HG03469 (cell line): ENCODE data around the gene TFR2.
"Not testable (repeated sequence)": the region's sequence is repeated elsewhere in the genome, so short reads cannot be mapped to it uniquely, and the experiment has no call there.

Experiments
- ATAC-seq: cut with Tn5 transposase; IDR thresholded peaks from one replicate; pipeline ENCODE4 v1.9.1; 2021; ENCODE audit warnings: mild to moderate bottlenecking, moderate library complexity, moderate number of reproducible peaks; ENCODE audit not compliant: unreplicated experiment

TFR2 gene

DNA sequence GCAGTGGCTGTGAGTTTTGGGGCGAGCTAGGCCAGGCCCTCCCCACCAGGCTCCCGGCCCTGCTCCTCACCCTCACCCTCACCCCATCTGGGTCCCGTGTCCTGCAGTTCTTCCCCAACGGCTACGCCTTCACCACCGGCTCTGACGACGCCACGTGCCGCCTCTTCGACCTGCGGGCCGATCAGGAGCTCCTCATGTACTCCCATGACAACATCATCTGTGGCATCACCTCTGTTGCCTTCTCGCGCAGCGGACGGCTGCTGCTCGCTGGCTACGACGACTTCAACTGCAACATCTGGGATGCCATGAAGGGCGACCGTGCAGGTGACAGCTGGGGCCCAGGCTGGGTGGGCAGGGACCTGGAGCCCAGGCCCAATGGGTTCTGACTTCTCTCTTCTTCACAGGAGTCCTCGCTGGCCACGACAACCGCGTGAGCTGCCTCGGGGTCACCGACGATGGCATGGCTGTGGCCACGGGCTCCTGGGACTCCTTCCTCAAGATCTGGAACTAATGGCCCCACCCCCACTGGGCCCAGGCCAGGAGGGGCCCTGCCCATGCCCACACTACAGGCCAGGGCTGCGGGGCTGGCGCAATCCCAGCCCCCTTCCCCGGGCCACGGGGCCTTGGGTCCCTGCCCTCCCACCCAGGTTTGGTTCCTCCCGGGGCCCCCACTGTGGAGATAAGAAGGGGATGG is 37.1 kb upstream of the TFR2 start:
- no peak for ATAC-seq

DNA sequence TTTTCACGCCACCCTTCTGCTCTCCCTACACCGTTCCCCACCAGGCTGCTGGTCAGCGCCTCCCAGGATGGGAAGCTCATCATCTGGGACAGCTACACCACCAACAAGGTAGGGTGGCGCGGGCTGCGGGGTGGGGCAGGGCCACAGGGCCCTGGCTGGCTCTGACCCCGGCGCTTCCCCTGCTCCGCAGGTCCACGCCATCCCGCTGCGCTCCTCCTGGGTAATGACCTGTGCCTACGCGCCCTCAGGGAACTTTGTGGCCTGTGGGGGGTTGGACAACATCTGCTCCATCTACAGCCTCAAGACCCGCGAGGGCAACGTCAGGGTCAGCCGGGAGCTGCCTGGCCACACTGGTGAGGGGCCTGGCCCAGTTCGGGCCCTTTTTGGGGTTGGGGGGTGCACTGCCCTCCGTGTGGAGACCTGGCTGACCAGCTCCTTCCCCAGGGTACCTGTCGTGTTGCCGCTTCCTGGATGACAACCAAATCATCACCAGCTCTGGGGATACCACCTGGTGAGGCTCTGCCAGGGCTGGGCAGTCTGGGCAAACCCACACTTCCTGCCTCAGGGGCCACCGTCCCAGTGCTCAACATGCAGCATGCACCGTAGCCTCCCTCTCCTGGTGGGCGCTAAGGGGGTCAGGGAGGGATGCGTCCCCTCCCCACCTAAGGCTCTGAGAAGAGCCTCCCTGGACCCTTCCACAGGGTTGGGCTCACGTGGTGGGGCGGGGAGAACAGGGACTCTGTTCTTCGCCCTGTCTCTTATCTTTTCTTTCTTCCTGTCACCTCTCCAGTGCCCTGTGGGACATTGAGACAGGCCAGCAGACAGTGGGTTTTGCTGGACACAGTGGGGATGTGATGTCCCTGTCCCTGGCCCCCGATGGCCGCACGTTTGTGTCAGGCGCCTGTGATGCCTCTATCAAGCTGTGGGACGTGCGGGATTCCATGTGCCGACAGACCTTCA is 36.2 kb upstream of the TFR2 start:
- no peak for ATAC-seq

DNA sequence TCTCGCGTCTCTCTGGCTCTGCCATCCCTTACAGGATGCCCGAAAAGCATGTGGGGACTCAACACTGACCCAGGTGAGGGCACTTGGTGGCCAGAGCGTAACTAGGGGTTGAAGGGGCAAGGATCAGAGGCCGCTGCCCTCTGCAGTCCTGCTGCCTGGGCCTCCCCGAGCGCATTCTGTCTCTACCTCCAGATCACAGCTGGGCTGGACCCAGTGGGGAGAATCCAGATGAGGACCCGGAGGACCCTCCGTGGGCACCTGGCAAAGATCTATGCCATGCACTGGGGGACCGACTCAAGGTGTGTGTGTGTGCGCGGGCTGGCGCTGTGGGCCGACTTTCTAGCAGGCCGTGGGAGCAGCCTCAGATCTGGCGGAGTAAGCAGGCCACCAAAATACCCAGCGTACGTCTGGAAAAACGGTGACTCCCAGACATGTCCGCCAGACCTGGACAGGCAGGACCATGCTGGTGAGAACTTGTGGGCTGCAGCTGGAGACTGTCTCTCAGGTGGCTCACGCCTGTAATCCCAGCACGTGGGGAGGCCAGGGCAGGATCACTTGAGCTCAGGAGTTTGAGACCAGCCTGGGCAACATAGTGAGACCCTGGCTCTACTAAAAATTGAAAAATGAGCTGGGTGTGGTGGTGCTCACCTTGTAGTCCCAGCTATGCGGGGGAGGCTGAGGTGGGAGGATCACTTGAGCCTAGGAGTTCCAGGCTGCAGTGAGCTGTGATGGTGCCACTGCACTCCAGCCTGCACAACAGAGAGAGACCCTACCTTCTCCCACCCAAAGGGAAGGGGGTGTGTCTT is 35.4 kb upstream of the TFR2 start:
- ATAC-seq, result no peak

DNA sequence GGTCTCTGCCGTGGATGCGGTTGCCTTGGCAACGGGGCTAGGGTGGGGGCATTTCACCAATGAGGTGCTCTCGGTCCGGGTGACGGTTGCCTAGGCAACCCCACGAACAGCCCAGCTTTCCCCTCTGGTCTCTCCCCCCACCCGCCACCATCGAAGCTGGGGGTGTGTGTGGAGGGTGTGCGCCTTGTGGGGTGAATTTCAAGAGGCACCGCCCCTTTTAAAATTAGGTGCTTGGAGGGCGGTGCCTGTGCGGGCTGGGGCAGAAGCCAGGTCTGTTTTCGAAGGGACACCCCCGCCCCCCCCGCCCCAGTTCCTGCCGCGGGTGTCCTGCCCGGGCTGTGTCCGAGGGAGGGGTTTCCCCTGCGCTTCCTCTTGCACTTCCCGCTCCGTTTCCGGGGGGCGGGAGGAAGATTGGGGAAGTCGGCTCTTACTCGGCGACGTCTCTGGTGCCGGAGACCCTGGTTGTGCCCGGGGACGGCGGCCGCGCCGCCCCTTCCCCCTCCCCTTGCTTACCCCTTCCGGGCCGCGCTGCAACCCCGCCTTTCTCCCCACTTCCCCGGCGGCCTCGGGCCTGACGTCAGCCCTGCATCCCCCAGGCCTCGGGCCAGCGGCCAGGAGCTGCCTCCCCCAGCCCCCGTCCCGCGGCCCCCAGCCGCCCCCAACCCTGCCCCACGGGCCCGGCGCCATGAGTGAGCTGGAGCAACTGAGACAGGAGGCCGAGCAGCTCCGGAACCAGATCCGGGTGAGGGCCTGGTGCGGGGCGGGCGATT is 34.4 kb upstream of the TFR2 start:
- ATAC-seq, result no peak

DNA sequence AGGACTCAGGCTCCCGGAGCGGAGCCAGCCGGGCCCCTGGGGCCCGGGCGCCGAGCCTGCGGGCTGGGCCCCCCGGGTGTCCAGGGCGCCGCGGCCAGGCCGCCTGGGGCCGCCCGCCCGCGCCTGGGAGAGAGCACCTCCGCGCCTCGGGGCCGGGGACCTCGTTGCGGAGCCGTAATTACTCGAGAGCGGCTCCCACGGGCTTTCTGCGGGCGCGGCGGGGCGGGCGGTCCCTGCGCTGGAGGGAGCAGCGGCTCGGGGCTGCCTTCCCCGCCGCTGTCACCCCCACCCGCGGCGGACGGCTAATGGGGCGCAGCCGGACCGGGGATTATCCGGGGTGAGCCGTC is 33.7 kb upstream of the TFR2 start:
- no peak for ATAC-seq

DNA sequence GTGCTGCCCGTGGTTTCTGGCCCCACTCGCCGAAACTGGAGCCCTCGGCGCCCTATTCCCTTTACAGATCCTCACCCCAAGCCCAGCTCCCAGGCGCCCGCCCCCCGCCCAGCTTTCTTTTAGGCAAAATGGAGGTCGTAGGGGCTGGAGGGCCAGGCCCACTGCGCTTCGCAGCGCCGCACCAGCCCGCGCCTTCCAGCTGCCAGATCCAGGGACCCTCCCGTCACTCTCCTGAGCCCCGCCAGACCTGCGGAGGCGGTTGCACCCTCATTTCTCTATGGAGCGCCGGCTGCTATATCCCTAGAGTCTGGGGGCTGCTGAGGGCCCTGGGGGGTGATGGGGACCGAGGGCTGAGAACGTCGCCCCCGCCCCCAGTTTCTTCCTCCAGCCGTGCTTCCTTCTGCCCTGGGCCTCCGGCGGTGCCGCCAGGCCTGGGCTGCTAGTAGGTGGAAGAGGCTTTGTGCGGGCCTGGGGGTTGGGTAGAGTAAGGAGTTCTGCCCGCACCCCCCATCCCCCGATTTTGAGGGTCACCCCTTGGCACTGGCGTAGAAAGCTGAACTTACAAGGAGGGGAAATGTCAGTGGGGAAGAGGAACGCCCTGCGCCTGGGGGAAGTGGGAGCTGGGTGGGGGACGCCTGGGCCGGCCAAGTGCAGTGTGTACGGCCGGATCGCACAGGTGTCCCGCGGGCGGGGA is 33.2 kb upstream of the TFR2 start:
- no peak for ATAC-seq

DNA sequence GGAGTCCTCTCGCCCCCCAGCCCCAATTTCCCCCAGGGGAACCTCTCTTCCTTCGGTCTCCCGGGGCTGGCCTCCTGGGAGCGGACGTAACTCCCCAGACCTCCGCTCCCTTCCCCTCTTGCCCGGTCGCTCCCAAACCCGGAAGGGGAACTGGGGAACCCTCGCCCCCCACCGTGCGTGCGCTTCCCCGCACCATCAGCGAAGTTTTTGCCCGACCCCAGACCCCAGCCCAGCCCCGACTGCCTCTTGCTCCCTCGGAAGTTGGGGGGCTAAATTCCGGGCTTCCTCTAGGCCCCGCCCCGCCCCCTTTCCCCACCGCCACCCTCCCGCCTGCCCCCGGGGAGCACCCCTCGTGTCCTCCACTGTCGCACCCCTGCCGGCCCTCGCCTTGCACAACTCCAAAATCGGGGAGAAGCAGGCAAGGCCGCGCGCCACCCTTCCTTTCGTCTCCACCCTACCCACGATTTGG is 32.6 kb upstream of the TFR2 start:
- no peak for ATAC-seq

DNA sequence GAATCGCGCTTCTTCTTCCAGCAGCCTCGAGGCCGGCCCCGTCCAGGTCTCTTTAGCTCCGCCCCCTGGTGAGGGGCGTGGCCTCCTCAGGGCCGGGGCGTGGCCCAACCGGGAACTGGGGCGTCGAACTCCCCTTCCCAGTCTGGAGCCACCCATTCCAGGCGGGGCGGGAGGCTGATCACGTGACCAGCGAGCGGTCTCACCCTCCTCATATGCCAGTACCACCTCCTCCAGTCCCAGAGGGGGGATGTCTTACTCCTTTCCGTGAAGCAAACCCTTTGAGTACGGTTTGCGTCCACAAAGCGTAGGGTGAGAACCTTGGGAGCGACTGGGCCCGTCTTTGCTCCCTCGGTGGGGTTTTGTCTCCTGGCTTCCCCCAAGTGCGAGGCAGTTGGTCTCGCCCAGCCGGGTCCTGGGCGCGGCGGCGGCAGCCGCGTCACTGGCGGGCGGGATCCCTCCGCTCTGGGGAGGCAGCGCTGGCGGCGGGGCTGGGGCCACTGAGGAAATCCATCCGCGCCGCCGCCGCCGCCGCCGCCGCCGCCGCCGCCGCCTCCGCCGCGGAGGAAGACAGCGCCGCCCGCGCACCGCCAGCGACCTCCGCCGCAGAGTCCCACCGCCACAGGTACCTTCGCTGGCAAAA is 32.1 kb upstream of the TFR2 start, which contains the start of gene GNB2:
GNB2 (plus strand) TSS at position 439 of the 640 bp plus-strand sequence. CDS start 2,526 bp downstream, outside the sequence.
- peak; percentile 36 for ATAC-seq

DNA sequence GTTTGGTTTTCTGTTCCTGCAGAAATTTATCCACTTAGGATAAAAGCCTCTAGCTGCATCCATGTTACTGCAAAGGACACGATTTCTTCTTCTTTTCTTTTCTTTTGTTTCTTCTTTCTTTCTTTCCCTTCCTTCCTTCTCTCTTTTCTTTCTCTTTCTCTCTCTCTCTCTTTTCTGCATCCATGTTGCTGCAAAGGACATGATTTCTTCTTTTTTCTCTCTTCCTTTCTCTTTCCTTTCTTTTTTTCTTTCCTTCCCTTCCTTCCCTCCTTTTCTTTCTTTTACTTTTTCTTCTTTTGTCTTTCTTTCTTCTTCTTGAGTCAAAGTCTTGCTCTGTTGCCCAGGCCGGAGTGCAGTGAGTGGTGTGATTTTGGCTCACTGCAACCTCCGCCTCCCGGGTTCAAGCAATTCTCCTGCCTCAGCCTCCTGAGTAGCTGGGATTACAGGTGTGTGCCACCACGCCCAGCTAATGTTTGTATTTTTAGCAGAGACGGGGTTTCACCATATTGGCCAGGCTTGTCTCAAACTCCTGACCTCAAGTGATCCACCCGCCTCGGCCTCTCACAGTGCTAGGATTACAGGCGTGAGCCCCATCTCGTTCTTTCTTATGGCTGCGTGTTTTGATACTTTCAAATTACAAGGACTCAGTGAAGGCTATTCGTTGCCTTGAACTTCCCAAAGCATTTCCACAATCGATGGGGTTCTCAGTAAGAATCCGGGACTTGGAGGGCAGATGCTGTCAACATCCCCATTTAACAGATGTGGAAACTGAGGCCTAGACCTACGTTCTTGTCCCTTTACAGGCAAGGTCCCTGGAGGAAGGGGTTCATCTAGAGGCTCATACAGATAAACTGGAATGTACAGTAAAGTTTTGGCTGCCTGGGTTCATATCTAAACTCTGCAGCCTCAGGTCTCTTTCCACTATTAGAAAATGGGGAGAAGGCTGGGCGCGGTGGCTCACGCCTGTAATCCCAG is 30.3 kb upstream of the TFR2 start:
- no peak for ATAC-seq

DNA sequence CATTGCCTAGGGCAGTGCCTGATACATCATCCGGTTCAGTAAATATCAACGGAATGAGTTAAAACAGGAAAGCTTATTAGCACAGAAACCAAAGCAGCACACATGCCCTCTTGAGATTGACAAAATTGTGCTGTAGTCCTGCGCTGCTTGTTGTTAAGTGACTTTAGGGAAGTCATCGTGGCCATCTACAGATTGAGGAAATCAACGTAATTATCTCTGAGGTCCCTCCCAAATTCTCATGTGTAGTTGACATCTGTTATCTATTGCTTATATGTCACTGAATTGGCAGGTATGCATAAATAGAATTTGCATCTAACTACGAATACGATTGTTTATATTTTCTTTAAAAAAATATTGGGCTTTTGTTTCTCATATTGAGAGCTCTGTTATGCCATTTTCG is 28.7 kb upstream of the TFR2 start:
- no peak for ATAC-seq

DNA sequence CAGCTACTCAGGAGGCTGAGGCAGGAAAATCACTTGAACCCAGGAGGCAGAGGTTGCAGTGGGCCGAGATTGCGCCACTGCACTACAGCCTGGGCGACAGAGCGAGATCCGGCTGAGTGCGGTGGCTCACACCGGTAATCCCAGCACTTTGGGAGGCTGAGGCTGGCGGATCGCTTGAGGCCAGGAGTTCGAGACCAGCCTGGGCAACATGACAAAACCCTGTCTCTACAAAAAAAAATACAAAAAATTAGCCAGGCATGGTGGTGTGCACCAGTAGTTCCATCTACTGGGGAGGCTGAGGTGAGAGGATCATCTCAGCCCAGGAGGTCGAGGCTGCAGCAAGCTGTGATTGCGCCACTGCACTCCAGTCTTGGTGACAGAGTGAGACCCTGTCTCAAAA is 27.8 kb upstream of the TFR2 start:
- ATAC-seq, result not testable (repeated sequence)

DNA sequence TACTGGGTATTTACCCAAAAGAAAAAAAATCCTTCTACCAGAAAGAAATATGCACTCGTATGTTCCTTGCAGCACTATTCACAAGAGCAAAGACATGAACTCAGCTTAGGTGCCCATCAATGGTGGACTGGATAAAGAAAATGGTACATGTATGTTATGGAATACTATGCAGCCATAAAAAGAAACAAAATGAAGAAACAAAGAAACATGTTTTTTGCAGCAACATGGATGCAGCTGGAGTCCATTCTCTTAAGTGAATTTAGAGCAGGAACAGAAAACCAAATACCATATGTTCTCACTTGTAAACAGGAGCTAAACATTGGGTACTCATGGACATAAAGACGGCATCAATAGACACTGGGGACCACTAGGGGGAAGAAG is 26.7 kb upstream of the TFR2 start:
- no peak for ATAC-seq

DNA sequence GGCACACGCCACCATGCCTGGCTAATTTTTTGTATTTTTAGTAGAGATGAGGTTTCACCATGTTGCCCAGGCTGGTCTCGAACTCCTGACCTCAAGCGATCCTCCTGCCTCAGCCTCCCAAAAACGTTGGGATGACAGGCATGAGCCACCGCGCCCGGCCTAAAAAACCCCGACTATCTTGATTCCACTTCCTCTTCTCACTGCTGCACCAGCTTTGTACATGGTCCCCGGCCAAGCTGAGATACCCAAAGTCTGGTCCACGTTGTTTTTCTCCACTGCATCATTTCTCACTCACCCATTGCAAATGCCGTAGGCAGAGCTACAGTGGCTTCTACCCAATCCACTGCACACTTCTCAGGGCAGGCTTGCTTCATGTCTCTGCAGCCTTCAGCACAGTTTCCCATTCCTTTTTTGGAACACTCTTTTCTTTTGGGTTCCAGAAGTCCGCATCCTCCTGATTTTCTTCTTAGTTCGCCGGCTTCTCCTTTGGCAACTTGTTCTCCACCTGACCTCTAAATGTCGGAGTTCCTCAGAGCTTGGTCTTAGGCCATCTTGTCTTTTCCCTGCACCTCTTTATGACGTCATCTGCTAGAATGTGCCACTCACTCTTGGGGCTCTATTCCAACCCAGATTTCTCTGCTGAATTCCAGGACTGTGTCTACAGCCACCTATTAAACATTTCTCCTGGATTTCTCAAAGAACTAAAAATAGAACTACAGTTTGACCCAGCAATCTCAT is 26.1 kb upstream of the TFR2 start:
- ATAC-seq, result no peak

DNA sequence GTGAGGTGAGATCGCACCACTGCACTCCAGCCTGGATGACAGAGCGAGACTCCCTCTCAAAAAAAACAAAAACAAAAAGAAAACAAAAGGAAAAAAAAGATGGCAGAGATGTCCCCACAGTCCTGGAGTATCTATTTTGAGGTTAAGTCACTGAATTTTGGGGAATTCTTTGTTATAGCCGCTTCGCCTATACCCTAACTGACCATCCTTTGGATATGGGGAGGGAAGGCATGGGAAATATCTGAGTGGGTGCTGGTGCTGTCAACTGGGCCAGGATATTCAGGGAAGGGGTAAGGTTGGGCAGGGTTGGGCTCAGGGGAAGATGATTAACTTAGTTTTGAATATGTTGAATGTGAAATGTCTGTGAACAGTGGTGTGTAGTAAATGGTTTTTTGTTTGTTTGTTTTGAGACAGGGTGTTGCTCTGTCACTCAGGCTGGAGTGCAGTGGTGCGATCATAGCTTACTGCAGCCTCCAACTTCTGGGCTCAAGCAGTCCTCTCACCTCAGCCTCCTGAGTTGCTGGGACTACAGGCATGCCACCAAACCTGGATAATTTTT is 23.9 kb upstream of the TFR2 start:
- no peak for ATAC-seq

DNA sequence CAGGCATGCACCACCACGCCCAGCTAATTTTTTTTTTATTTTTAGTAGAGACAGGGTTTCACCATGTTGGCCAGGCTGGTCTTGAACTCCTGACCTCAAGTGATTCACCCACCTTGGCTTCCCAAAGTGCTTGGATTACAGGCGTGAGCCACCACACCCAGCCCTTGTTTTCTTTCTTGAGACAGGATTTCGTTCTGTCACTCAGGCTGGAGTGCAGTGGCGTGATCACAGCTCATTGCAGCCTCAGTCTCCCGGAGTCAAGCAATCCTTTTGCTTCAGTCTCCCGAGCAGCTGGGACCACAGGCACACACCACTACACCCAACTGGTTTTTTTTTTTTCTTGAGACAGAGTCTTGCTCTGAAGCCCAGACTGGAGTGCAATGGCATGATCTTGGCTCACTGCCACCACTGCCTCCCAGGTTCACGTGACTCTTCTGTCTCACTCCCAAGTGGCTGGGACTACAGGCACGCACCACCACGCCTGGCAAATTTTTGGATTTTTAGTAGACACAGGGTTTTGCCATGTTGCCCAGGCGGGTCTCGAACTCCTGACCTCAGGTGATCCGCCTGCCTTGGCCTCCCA is 20.9 kb upstream of the TFR2 start:
- ATAC-seq, result not testable (repeated sequence)

DNA sequence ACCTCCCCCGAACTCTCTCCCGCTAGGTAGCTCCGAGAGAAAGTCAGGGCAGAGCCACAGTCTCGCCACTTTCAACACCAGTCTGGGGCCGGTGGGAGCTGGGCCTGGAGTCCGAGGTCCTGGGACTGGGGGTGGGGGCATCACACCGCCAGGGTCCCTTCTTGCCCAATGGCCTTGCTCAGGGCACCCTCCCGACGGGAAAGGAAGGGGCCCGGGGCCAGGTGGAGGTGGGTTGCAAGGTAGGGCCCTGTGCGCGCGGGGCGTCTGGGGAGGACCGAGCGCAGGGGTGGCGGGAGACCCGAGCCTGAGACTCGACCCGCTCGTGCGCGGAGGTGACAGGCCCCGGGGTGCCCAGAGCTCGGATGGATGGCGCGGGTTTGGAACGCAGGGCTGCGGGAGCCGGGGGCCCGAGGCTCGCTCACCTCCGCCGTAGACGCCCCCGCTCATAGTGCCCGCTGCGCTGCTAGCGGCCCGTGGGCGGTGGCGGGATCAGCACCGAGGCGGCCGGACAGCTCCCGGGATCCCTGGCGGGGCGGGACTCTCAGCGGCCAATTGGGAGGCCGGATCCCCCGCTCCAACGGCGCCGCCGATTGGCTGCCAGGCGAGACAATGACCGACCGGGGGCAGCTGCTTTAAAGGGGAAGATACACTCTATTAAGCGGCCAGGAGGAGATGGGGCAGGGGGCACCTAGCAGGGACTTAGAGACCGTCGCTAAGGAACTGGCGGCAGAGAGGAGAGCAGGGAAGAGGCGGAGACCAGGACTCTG is 14.7 kb upstream of the TFR2 start, which contains the start of gene ACTL6B:
ACTL6B (minus strand) TSS at position 541 of the 767 bp plus-strand sequence; CDS start at position 447, 94 bp downstream.
- no peak for ATAC-seq
